IMR-90 (cell line): ENCODE results near the gene ARSB.

ENCODE experiments used
- BHLHE40 ChIP-seq: fragments of 150-350 bp; IDR thresholded peaks from 2 replicates; pipeline ENCODE4 v1.6.1; 2016; ENCODE audit warnings: mild to moderate bottlenecking, low read depth, low read length
- CEBPB ChIP-seq: IDR thresholded peaks from 2 replicates; pipeline ENCODE4 v1.6.1; 2012; ENCODE audit warnings: low read depth, low read length, improper control_type of control experiment
- CHD1 ChIP-seq: IDR thresholded peaks from 2 replicates; pipeline ENCODE4 v1.6.1; 2012; ENCODE audit warnings: low read depth, low read length, improper control_type of control experiment
- MAFK ChIP-seq: IDR thresholded peaks from 2 replicates; pipeline ENCODE4 v1.6.1; 2012; ENCODE audit warnings: low read depth, low read length, improper control_type of control experiment
- MAZ ChIP-seq: IDR thresholded peaks from 2 replicates; pipeline ENCODE4 v1.6.1; 2012; ENCODE audit warnings: low read depth, mild to moderate bottlenecking, low read length, improper control_type of control experiment, moderate library complexity, borderline replicate concordance
- MXI1 ChIP-seq: IDR thresholded peaks from 2 replicates; pipeline ENCODE4 v1.6.1; 2012; ENCODE audit warnings: low read depth, mild to moderate bottlenecking, low read length, moderate library complexity, borderline replicate concordance
- POLR2A ChIP-seq: IDR thresholded peaks from 2 replicates; pipeline ENCODE4 v1.6.1; 2012; ENCODE audit warnings: mild to moderate bottlenecking, low read depth, low read length
- RAD21 ChIP-seq: IDR thresholded peaks from 2 replicates; pipeline ENCODE4 v1.6.1; 2012; ENCODE audit warnings: low read length, improper control_type of control experiment
- RCOR1 ChIP-seq: IDR thresholded peaks from 2 replicates; pipeline ENCODE4 v1.6.1; 2012; ENCODE audit warnings: mild to moderate bottlenecking, low read length, improper control_type of control experiment; ENCODE audit not compliant: insufficient replicate concordance
- RFX5 ChIP-seq: IDR thresholded peaks from 2 replicates; pipeline ENCODE4 v1.8.0; 2012; ENCODE audit warnings: low read depth, mild to moderate bottlenecking, low read length, moderate library complexity
- SMC3 ChIP-seq: fragments of 150-350 bp; IDR thresholded peaks from 2 replicates; pipeline ENCODE4 v1.6.1; 2016; ENCODE audit warnings: low read depth, mild to moderate bottlenecking, antibody characterized with exemption, low read length, moderate library complexity
- TF ChIP-seq, protein P1 (sequence below): conservative IDR thresholded peaks from 2 replicates; pipeline ENCODE4 v1.5.1; 2012; ENCODE audit warnings: mild to moderate bottlenecking, low read depth, low read length, improper control_type of control experiment
- TF ChIP-seq, protein P2 (sequence below): fragments of 150-350 bp; IDR thresholded peaks from 2 replicates; pipeline ENCODE4 v1.6.1; 2017; ENCODE audit warnings: mild to moderate bottlenecking, antibody characterized with exemption, low read length, low read depth

DNA sequence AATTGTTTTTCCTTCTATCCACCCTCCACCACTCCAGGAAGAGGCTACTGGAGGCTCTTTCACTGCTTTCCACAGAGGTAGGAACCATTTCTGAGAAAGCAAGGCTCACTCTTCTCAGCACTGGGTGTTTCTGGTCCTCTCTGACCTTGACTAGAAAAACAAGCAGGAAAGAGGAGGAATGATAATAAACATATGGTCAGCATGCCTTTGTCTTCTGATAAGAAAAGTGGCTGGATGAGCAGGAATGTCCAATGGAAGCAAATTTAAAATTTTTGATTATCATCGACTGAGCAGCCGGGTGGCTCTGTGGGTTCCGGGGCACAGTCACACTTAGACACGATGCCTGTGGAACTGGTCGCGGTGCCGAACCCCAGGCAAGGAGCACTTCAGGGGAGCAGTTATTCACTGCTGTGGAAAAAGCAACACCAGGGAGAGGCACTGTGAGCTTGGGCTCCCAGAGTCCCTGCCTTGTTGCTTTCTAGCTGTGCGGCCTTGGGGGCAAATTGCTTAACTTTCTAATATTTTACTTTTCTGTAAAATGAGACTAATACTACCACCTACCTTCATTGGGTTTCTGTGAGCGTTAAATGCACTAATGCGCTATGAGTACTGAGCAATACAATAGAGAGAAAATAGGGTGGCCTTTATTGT is 179.5 kb downstream of the ARSB start:
- TF ChIP-seq, protein P1, sequence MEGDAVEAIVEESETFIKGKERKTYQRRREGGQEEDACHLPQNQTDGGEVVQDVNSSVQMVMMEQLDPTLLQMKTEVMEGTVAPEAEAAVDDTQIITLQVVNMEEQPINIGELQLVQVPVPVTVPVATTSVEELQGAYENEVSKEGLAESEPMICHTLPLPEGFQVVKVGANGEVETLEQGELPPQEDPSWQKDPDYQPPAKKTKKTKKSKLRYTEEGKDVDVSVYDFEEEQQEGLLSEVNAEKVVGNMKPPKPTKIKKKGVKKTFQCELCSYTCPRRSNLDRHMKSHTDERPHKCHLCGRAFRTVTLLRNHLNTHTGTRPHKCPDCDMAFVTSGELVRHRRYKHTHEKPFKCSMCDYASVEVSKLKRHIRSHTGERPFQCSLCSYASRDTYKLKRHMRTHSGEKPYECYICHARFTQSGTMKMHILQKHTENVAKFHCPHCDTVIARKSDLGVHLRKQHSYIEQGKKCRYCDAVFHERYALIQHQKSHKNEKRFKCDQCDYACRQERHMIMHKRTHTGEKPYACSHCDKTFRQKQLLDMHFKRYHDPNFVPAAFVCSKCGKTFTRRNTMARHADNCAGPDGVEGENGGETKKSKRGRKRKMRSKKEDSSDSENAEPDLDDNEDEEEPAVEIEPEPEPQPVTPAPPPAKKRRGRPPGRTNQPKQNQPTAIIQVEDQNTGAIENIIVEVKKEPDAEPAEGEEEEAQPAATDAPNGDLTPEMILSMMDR: no peak
- TF ChIP-seq SMC3: no peak
- no peak for TF ChIP-seq BHLHE40
- TF ChIP-seq POLR2A: no peak
- TF ChIP-seq CHD1: no peak
- TF ChIP-seq, protein P2, sequence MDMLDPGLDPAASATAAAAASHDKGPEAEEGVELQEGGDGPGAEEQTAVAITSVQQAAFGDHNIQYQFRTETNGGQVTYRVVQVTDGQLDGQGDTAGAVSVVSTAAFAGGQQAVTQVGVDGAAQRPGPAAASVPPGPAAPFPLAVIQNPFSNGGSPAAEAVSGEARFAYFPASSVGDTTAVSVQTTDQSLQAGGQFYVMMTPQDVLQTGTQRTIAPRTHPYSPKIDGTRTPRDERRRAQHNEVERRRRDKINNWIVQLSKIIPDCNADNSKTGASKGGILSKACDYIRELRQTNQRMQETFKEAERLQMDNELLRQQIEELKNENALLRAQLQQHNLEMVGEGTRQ: no peak
- no peak for TF ChIP-seq RFX5
- TF ChIP-seq MAZ: no peak
- TF ChIP-seq CEBPB: no peak
- TF ChIP-seq RAD21: no peak
- no peak for TF ChIP-seq RCOR1
- TF ChIP-seq MAFK: no peak
- TF ChIP-seq MXI1: no peak
